GM12875 (cell line): ENCODE results near the gene PIGU.

Source experiments
- H3K4me3 ChIP-seq: one replicate; pipeline ENCODE4 v1.5.1; 2011; ENCODE audit warnings: low read depth, low read length, control low read depth
- TF ChIP-seq, protein P1 (sequence below): IDR thresholded peaks from 2 replicates; pipeline ENCODE4 v1.5.1; 2011; ENCODE audit warnings: low read depth, mild to moderate bottlenecking, control low read depth, inconsistent platforms, low read length, moderate library complexity, borderline replicate concordance; ENCODE audit not compliant: insufficient read depth

PIGU gene

DNA sequence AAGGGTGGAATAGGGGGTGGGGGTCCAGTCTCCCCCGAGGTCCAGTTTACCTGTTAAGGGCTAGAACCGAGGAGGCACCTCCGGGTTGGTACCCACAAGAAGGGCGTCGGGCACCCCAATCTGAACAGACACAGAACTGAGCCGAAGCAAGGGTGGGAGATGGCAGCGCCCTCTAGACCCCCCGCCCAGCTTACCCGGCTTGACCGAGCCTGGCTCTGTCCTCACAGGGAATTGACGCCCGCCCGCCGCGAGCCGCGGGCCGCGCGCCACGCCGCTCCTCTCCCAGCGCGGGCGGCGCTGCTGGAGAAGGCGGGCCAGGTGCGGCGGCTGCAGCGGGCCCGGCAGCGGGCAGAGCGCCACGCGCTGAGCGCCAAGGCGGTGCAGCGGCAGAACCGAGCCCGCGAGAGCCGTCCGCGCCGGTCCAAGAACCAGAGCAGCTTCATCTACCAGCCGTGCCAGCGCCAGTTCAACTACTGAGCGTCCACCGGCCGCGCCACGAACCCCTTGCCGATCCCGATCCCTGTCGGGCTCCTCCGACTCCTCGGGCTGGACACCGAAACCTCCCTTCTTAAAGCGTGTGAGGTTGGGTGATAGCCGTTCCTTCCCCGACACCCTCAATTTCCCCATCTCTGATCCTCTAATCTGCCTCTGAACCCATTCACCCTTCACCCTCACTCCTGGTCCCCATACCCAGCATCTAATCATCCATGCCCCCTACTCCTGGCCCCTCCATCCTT, 33.1 kb upstream of the PIGU start:
- H3K4me3 ChIP-seq: peak overlapping the region; percentile 68
- TF ChIP-seq, protein P1, sequence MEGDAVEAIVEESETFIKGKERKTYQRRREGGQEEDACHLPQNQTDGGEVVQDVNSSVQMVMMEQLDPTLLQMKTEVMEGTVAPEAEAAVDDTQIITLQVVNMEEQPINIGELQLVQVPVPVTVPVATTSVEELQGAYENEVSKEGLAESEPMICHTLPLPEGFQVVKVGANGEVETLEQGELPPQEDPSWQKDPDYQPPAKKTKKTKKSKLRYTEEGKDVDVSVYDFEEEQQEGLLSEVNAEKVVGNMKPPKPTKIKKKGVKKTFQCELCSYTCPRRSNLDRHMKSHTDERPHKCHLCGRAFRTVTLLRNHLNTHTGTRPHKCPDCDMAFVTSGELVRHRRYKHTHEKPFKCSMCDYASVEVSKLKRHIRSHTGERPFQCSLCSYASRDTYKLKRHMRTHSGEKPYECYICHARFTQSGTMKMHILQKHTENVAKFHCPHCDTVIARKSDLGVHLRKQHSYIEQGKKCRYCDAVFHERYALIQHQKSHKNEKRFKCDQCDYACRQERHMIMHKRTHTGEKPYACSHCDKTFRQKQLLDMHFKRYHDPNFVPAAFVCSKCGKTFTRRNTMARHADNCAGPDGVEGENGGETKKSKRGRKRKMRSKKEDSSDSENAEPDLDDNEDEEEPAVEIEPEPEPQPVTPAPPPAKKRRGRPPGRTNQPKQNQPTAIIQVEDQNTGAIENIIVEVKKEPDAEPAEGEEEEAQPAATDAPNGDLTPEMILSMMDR: no peak

GRCh38 chr20:34709044-34709830, 32.3 kb upstream of the PIGU start:
- TF ChIP-seq, protein P1: no peak
- H3K4me3 ChIP-seq: peak overlapping the region; percentile 68

DNA sequence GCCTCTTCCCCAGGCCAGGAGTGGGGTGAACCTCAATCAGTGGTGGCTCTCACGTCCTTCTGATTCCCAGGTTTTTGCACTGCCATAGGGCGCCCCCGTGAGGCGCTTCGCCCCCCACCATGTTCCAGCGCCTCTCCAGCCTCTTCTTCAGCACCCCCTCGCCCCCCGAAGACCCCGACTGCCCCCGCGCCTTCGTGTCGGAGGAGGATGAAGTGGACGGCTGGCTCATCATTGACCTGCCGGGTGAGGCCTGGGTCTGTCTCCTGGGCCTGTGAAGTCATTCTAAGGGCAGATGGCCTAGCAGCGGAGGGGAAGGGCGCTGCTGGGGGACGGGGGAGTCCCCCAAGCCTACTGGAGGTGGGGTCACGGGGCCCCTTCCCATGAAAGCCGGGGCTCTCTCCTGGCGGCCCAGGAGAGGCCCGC, 31.7 kb upstream of the PIGU start:
- peak overlapping the region; percentile 68 for H3K4me3 ChIP-seq

GRCh38 chr20:34706912-34707784, 30.3 kb upstream of the PIGU start:
- H3K4me3 ChIP-seq: no peak overlapping the region
- TF ChIP-seq, protein P1: no peak

More for the DNA sequence above, 31.7 kb upstream of the PIGU start:
- TF ChIP-seq, protein P1: peak; percentile 66

DNA sequence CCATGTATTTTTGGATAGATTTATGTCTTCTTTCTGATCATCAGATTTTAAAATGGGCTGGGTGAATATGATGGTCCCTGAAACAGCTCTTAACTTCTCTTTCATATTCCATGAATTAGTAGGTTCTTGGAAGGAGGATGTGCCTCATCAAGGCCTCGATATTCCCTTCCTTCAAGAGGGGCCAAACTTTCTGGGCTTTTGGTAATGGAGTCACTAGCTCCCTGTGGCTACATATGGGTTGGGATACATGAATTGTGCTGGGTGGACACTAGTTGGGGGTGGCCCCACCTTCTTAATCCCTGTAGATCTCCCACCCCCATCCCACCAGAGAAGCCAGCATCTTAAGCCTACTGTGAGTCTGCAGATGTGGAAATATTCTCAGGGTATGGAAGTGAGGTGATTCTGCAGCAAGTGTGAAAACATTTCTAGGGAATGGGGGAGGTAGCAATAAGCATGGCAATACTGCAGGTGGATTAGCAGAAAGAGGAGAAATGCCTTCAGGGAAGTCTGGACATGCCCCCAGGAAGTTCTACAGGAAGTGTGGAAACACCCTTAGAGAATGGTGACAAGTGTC, 29.5 kb upstream of the PIGU start:
- H3K4me3 ChIP-seq: no peak overlapping the region
- TF ChIP-seq, protein P1: no peak

- no peak overlapping the region for H3K4me3 ChIP-seq
- TF ChIP-seq, protein P1: 0 out of 2 replicates have a peak, but pooled peaks have one; percentile 12
Observed at GRCh38 chr20:34705397-34706301, 28.8 kb upstream of the PIGU start.
